SK-N-MC (cell line): ENCODE data around the gene PSMD13.

ENCODE experiments used
- EZH2 ChIP-seq: fragments of 200-600 bp; sonication (generic); IDR thresholded peaks from one replicate; pipeline ENCODE4 v1.6.1; 2017; ENCODE audit warnings: antibody characterized with exemption
- FOXP2 ChIP-seq: optimal IDR thresholded peaks from 2 replicates; pipeline ENCODE3; 2011; ENCODE audit warnings: mild to moderate bottlenecking, moderate library complexity; ENCODE audit not compliant: insufficient read depth; ENCODE audit errors: extremely low read length, control extremely low read depth
- POLR2AphosphoS5 ChIP-seq: IDR thresholded peaks from 2 replicates; pipeline ENCODE4 v1.6.1; 2012; ENCODE audit warnings: mild to moderate bottlenecking, low read depth, low read length, borderline replicate concordance

GRCh38 chr11:278001-278951, 41.5 kb downstream of the PSMD13 start, which contains the start of gene NLRP6:
- TF ChIP-seq EZH2 (no peak), POLR2AphosphoS5 (no peak), FOXP2 (no peak)
